NB4 (cell line): ENCODE measurements around the gene TMEM131L.

Experiments used
- DNase-seq: peaks from one replicate; pipeline ENCODE4 v3.0.0; 2010; ENCODE audit warnings: low read depth
- H3K4me3 ChIP-seq: one replicate; pipeline ENCODE4 v1.5.1; 2011; ENCODE audit warnings: mild to moderate bottlenecking, low read depth, low read length, moderate library complexity
- MYC ChIP-seq: IDR thresholded peaks from 2 replicates; pipeline ENCODE4 v1.6.1; 2011; ENCODE audit warnings: low read depth, low read length
- POLR2A ChIP-seq: IDR thresholded peaks from 2 replicates; pipeline ENCODE4 v1.6.1; 2011; ENCODE audit warnings: mild to moderate bottlenecking; ENCODE audit not compliant: insufficient read length; ENCODE audit errors: extremely low read depth
- TF ChIP-seq, protein P1 (sequence below): IDR thresholded peaks from one replicate; pipeline ENCODE4 v1.5.1; 2012; ENCODE audit warnings: low read depth, low read length
- TF ChIP-seq, protein P2 (sequence below): IDR thresholded peaks from 2 replicates; pipeline ENCODE4 v1.6.1; 2011; ENCODE audit warnings: low read depth, low read length

TMEM131L gene

DNA sequence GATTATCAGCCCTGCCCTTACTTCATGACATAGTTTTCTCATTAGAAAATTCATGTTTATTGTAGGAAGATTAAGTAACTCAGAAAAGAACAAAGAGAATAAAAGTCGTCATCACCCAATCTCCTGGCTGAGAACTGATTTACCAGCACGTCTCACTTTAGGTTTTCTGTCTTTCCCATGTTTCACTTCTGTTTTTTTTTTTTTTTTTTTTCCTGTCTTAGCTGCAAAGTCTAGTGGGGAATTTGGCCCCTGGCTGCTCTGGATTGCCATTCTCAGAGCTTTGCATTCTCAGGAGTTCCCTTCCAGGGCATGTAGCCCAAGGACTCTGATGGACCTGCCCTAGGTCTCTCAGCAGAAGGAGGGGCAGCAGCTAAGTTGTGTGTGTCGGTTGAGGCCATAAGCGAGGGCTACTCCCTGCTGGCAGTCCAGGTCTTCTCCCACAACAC lies 57.8 kb downstream of the TMEM131L start:
- DNase-seq = no peak
- H3K4me3 ChIP-seq = no peak overlapping the region

DNA sequence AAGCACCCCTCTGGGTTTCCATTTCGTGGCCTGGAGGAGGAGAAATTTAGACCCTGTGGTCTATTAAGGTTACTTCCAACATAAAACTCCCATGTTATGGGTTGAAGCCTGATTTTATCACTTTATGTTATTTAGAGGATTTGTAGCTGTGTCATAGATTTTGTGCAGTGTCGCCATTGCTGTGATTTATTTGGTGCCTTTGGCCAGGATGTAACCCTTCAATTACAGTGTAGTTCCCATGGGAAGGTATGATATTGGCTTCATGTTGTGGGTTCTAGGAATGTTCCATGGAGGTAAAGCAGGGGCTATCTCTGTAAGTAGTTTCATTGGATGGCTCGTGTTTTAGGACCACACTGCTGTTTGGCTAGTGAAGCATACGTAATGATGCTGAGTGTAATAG lies 58.5 kb downstream of the TMEM131L start:
- no peak for TF ChIP-seq MYC
- TF ChIP-seq, protein P1, sequence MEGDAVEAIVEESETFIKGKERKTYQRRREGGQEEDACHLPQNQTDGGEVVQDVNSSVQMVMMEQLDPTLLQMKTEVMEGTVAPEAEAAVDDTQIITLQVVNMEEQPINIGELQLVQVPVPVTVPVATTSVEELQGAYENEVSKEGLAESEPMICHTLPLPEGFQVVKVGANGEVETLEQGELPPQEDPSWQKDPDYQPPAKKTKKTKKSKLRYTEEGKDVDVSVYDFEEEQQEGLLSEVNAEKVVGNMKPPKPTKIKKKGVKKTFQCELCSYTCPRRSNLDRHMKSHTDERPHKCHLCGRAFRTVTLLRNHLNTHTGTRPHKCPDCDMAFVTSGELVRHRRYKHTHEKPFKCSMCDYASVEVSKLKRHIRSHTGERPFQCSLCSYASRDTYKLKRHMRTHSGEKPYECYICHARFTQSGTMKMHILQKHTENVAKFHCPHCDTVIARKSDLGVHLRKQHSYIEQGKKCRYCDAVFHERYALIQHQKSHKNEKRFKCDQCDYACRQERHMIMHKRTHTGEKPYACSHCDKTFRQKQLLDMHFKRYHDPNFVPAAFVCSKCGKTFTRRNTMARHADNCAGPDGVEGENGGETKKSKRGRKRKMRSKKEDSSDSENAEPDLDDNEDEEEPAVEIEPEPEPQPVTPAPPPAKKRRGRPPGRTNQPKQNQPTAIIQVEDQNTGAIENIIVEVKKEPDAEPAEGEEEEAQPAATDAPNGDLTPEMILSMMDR = no peak
- TF ChIP-seq POLR2A = no peak
- TF ChIP-seq, protein P2, sequence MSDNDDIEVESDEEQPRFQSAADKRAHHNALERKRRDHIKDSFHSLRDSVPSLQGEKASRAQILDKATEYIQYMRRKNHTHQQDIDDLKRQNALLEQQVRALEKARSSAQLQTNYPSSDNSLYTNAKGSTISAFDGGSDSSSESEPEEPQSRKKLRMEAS = no peak
- DNase-seq = no peak

More for the DNA sequence above, 57.8 kb downstream of the TMEM131L start:
- TF ChIP-seq, protein P2 = no peak
- TF ChIP-seq, protein P1 = no peak
- TF ChIP-seq MYC (no peak), POLR2A (no peak)

DNA sequence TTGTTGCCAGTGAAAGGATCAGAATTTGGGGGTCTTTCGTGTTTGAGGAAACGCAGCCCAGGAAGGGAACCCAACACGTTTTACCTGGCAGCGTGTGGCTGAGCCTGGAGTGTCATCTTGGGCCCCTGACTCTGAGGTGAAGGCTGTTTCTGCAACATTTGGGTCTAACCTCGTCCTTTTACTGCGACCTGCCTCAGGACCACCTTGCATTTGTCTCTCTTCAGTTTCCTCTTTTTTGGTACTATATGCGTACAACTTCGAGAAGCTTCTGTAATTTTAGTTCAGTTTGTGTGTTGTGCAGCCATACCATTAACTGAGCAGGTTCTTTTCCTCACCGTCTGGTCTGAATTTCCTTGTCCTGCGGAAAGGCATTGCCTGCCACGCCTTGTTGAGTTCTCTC lies 61.5 kb downstream of the TMEM131L start:
- TF ChIP-seq POLR2A = no peak
- TF ChIP-seq, protein P2 = no peak
- no peak for DNase-seq
- H3K4me3 ChIP-seq = no peak overlapping the region

More for the DNA sequence above, 58.5 kb downstream of the TMEM131L start:
- no peak overlapping the region for H3K4me3 ChIP-seq

DNA sequence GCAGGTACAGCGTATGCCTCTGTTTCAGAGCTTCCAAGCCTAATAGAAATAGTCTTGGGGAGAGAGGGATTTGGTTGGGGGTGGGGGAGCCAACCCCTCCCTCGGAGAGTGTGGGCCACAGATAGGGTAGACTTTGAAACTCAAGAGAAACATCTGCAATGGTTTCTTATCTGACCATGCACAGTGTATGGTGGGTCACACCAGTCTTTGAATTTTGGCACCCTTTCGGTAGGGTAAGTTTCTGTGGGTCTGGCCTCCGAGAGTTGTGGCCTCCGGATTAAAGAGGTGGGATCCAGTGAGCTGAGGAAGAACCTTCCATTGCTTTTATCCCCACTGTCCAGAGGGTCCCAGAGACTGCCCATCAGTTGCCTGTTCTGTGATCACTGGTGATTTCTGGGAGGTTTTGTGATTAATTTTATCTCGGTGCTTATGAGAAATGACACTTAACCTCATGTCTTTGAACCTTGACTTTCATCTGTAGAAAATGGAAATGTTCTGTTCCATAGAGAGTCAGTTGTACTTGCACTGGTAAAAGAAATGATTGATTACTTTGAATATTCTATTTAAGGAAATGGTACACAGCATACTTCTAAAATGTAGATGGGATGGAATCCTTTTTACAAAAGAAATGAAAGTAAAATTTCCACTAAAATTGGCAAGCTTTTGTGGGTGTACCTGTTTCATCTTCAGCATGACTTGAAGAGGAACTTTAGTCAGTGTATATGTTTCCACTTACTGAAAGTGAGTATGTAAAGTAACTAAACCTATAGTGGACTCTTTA lies 62.7 kb downstream of the TMEM131L start:
- no peak for TF ChIP-seq POLR2A
- TF ChIP-seq, protein P1 = no peak
- no peak overlapping the region for H3K4me3 ChIP-seq

DNA sequence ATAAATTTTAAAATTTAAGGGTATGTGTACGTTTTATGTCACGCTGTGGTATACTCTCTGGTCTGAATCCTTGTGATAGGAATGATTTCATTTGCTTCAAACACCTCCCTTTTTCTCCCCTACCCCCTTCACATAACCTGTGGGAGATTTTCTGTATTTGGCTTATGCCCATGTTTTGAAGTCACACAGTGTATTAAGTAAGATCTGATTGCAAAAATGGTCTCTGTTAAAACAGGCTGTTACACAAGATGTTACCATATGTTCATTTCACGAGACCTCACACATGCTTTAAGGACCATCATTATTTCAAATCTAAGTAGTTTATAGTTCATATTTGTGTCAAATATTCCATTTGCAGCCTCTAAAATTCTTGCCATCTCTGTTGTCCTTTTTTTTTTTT lies 63.5 kb downstream of the TMEM131L start:
- H3K4me3 ChIP-seq = no peak overlapping the region
- DNase-seq = peak; percentile 58
- TF ChIP-seq, protein P1 = no peak
- TF ChIP-seq POLR2A (no peak), MYC (peak; percentile 52)
- TF ChIP-seq, protein P2 = peak; percentile 44

More for the DNA sequence above, 62.7 kb downstream of the TMEM131L start:
- DNase-seq = no peak

DNA sequence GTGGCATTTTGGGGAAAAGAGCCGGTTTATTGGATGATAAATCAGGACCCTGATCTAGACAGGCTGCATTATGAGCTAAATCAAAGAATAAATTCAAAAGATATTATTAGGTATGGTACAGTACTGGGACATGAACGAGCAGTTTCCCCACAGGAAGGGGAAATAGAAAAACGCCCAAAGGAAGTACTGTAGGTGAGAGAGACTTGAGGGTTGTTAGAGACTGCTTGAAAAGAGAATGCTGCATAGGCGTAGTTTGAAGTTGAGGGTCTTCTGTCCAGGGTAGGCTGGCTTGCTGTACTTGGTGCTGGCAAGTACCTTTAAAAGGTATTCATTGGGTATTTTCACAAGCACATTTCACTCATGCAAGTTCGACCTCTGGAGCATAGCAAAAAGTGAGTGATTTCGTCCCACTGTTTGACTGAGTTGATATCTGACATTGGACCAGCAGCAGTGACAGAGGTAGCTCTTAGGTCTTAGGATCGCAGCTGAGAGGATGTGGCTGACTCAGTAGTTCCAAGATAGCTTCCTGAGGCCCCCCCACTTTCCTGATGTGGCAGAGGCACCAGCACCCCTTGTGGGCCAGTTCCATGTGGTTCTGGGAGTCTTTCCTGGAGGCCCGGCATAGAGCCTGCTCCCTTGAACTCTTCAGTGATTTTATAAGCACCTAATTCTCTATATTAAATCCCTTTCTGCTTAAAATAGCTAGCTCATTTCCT lies 64.3 kb downstream of the TMEM131L start:
- DNase-seq = no peak
- TF ChIP-seq, protein P1 = no peak
- no peak for TF ChIP-seq POLR2A
- TF ChIP-seq MYC = no peak
- TF ChIP-seq, protein P2 = no peak
- no peak overlapping the region for H3K4me3 ChIP-seq
